ENCODE results near the gene ITGA4.

DNA sequence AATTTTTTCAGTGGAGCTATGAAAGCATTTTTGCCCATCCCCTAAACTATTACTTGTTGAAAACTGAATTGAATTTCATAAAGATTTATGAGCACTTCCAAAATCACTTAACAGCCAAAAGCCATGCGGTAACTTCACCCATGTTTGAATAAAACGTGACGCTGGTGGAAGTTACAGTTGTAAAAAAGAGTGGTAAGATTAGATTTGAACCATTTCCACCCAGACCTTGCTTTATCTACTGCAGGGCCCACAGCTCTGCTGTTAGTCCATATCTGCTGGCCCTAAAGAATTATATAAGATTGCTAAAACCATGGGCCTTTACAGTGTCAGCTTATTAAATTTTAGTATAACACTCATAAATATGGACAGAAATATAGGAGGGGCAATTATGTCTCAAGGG is 15.5 kb upstream of the ITGA4 start:
- TF ChIP-seq, protein P1, sequence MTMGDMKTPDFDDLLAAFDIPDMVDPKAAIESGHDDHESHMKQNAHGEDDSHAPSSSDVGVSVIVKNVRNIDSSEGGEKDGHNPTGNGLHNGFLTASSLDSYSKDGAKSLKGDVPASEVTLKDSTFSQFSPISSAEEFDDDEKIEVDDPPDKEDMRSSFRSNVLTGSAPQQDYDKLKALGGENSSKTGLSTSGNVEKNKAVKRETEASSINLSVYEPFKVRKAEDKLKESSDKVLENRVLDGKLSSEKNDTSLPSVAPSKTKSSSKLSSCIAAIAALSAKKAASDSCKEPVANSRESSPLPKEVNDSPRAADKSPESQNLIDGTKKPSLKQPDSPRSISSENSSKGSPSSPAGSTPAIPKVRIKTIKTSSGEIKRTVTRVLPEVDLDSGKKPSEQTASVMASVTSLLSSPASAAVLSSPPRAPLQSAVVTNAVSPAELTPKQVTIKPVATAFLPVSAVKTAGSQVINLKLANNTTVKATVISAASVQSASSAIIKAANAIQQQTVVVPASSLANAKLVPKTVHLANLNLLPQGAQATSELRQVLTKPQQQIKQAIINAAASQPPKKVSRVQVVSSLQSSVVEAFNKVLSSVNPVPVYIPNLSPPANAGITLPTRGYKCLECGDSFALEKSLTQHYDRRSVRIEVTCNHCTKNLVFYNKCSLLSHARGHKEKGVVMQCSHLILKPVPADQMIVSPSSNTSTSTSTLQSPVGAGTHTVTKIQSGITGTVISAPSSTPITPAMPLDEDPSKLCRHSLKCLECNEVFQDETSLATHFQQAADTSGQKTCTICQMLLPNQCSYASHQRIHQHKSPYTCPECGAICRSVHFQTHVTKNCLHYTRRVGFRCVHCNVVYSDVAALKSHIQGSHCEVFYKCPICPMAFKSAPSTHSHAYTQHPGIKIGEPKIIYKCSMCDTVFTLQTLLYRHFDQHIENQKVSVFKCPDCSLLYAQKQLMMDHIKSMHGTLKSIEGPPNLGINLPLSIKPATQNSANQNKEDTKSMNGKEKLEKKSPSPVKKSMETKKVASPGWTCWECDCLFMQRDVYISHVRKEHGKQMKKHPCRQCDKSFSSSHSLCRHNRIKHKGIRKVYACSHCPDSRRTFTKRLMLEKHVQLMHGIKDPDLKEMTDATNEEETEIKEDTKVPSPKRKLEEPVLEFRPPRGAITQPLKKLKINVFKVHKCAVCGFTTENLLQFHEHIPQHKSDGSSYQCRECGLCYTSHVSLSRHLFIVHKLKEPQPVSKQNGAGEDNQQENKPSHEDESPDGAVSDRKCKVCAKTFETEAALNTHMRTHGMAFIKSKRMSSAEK (CRISPR knock-in tag; IDR thresholded peaks at IDR 0.05; ENCODE audit: borderline replicate concordance) = no peak
- TF ChIP-seq, protein P2, sequence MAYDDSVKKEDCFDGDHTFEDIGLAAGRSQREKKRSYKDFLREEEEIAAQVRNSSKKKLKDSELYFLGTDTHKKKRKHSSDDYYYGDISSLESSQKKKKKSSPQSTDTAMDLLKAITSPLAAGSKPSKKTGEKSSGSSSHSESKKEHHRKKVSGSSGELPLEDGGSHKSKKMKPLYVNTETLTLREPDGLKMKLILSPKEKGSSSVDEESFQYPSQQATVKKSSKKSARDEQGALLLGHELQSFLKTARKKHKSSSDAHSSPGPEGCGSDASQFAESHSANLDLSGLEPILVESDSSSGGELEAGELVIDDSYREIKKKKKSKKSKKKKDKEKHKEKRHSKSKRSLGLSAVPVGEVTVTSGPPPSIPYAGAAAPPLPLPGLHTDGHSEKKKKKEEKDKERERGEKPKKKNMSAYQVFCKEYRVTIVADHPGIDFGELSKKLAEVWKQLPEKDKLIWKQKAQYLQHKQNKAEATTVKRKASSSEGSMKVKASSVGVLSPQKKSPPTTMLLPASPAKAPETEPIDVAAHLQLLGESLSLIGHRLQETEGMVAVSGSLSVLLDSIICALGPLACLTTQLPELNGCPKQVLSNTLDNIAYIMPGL (CRISPR knock-in tag; IDR thresholded peaks at IDR 0.05) = no peak
- TF ChIP-seq, protein P3, sequence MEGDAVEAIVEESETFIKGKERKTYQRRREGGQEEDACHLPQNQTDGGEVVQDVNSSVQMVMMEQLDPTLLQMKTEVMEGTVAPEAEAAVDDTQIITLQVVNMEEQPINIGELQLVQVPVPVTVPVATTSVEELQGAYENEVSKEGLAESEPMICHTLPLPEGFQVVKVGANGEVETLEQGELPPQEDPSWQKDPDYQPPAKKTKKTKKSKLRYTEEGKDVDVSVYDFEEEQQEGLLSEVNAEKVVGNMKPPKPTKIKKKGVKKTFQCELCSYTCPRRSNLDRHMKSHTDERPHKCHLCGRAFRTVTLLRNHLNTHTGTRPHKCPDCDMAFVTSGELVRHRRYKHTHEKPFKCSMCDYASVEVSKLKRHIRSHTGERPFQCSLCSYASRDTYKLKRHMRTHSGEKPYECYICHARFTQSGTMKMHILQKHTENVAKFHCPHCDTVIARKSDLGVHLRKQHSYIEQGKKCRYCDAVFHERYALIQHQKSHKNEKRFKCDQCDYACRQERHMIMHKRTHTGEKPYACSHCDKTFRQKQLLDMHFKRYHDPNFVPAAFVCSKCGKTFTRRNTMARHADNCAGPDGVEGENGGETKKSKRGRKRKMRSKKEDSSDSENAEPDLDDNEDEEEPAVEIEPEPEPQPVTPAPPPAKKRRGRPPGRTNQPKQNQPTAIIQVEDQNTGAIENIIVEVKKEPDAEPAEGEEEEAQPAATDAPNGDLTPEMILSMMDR (IDR thresholded peaks at IDR 0.05) = no peak
- TF ChIP-seq JUN (CRISPR knock-in tag; IDR thresholded peaks at IDR 0.05) (no peak), RELA (CRISPR knock-in tag; IDR thresholded peaks at IDR 0.05; ENCODE audit: borderline replicate concordance) (no peak)
- TF ChIP-seq, protein P4, sequence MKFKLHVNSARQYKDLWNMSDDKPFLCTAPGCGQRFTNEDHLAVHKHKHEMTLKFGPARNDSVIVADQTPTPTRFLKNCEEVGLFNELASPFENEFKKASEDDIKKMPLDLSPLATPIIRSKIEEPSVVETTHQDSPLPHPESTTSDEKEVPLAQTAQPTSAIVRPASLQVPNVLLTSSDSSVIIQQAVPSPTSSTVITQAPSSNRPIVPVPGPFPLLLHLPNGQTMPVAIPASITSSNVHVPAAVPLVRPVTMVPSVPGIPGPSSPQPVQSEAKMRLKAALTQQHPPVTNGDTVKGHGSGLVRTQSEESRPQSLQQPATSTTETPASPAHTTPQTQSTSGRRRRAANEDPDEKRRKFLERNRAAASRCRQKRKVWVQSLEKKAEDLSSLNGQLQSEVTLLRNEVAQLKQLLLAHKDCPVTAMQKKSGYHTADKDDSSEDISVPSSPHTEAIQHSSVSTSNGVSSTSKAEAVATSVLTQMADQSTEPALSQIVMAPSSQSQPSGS (CRISPR knock-in tag; IDR thresholded peaks at IDR 0.05; ENCODE audit: borderline replicate concordance, low read depth) = no peak
- TF ChIP-seq, protein P5, sequence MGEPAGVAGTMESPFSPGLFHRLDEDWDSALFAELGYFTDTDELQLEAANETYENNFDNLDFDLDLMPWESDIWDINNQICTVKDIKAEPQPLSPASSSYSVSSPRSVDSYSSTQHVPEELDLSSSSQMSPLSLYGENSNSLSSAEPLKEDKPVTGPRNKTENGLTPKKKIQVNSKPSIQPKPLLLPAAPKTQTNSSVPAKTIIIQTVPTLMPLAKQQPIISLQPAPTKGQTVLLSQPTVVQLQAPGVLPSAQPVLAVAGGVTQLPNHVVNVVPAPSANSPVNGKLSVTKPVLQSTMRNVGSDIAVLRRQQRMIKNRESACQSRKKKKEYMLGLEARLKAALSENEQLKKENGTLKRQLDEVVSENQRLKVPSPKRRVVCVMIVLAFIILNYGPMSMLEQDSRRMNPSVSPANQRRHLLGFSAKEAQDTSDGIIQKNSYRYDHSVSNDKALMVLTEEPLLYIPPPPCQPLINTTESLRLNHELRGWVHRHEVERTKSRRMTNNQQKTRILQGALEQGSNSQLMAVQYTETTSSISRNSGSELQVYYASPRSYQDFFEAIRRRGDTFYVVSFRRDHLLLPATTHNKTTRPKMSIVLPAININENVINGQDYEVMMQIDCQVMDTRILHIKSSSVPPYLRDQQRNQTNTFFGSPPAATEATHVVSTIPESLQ (CRISPR knock-in tag; IDR thresholded peaks at IDR 0.05) = no peak
